ENCODE data around the gene CDK14.

- no peak for TF ChIP-seq CTCF (IDR thresholded peaks at IDR 0.05)
- no peak for TF ChIP-seq POLR2A (IDR thresholded peaks at IDR 0.05)
Observed at GRCh38 chr7:90777041-90777440, 180.9 kb downstream of the CDK14 start.
